GM12878 (cell line): ENCODE measurements around the gene SLC22A23. TPM values are rescaled to one million over a fixed set of nuclear protein-coding genes. Genes with fewer than 3 reads are reported as not detected.

ENCODE experiments used
- ATAC-seq: fragments of 200-7000 bp; cut with Tn5 transposase; 3 replicates; pipeline ENCODE4 v1.9.1; 2020; ENCODE audit warnings: mild to moderate bottlenecking, moderate library complexity
- BruUV-seq: library from RNA; stranded (reverse); fragments of 400-500 nt; replicated peaks from 2 replicates; lab custom pipeline; 2021; lab: Mats Ljungman, UMichigan
- CTCF ChIA-PET: fragments of 300-600 bp; sonication (Branson Sonifier 250); formaldehyde crosslinking; extraction: SDS; loops from one replicate; lab custom pipeline; 2021; ENCODE audit warnings: inconsistent platforms; lab: Yijun Ruan, JAX
- POLR2A ChIA-PET: fragments of 350-600 bp; formaldehyde crosslinking; extraction: SDS; loops from one replicate; lab custom pipeline; 2021; ENCODE audit warnings: inconsistent platforms; lab: Charles Lee
- RAD21 ChIA-PET: fragments of 300-600 bp; sonication (Branson Sonifier 250); formaldehyde crosslinking; loops from one replicate; lab custom pipeline; 2023; ENCODE audit warnings: antibody characterized with exemption; ENCODE audit not compliant: unreplicated experiment; lab: Charles Lee
- SMC1A ChIA-PET: fragments of 300-600 bp; sonication (Branson Sonifier 250); formaldehyde crosslinking; loops from one replicate; lab custom pipeline; 2023; ENCODE audit not compliant: unreplicated experiment, uncharacterized antibody; lab: Charles Lee
- DNase-seq: peaks from one replicate; pipeline ENCODE4 v3.0.0-alpha.2; 2011; ENCODE audit warnings: low read depth, low spot score
- FAIRE-seq: peaks from 3 replicates; lab custom pipeline; 2011; peaks lifted over from hg19 to GRCh38; lab: Jason Lieb, UNC
- H2AFZ ChIP-seq: 2 replicates; pipeline ENCODE4 v1.6.0; 2011; ENCODE audit warnings: low read depth, low read length, control low read depth; ENCODE audit not compliant: control insufficient read depth
- H3K27ac ChIP-seq: 2 replicates; pipeline ENCODE4 v1.5.1; 2011; ENCODE audit warnings: control low read depth; ENCODE audit not compliant: control insufficient read depth, insufficient read depth
- H3K27me3 ChIP-seq, 2 experiments: replicated peaks in 1 of 2; 2 replicates each; pipeline versions ENCODE4 v1.6.0 to v1.6.1; 2011; ENCODE audit warnings: low read length in 1 of 2; ENCODE audit not compliant: control insufficient read depth in 2 of 2, insufficient read depth in 2 of 2
- H3K36me3 ChIP-seq, 2 experiments: 2 replicates each; pipeline ENCODE4 v1.5.1; 2011; ENCODE audit warnings: low read length in 1 of 2; ENCODE audit not compliant: control insufficient read depth in 2 of 2, insufficient read depth in 2 of 2
- H3K4me1 ChIP-seq: 2 replicates; pipeline ENCODE4 v1.6.1; 2011; ENCODE audit warnings: mild to moderate bottlenecking, low read length, moderate library complexity, mixed read lengths; ENCODE audit not compliant: control insufficient read depth, insufficient read depth
- H3K4me2 ChIP-seq: 2 replicates; pipeline ENCODE4 v1.6.0; 2011; ENCODE audit warnings: control low read depth; ENCODE audit not compliant: control insufficient read depth, insufficient read depth
- H3K4me3 ChIP-seq: fragments of 200-600 bp; sonication (generic); 2 replicates; pipeline ENCODE4 v1.5.1; 2016
- H3K79me2 ChIP-seq: 2 replicates; pipeline ENCODE4 v1.6.0; 2011; ENCODE audit warnings: low read length; ENCODE audit not compliant: control insufficient read depth, insufficient read depth
- H3K9ac ChIP-seq: 2 replicates; pipeline ENCODE4 v1.8.0; 2011; ENCODE audit warnings: low read length, control low read depth, mixed read lengths; ENCODE audit not compliant: control insufficient read depth, insufficient read depth
- H3K9me3 ChIP-seq: replicated peaks from 3 replicates; pipeline ENCODE4 v1.5.1; 2011; ENCODE audit warnings: mild to moderate bottlenecking, low read length; ENCODE audit not compliant: control insufficient read depth, insufficient read depth
- H4K20me1 ChIP-seq: 2 replicates; pipeline ENCODE4 v1.6.0; 2011; ENCODE audit not compliant: control insufficient read depth, insufficient read depth
- NBN ChIP-seq: fragments of 450-650 bp; IDR thresholded peaks from 2 replicates; pipeline ENCODE4 v1.6.1; 2016
- SUPT20H ChIP-seq: IDR thresholded peaks from 2 replicates; pipeline ENCODE4 v1.6.1; 2011; ENCODE audit warnings: low read depth, mild to moderate bottlenecking, low read length, moderate library complexity, borderline replicate concordance; ENCODE audit not compliant: control insufficient read depth
- WGBS: methylation state at CpG from one replicate; pipeline ENCODE4 v1.1.6; 2016; ENCODE audit warnings: low lambda C conversion rate; ENCODE audit not compliant: insufficient replicate concordance, insufficient coverage; ENCODE audit errors: missing lambda C conversion rate; 5-methylcytosine and 5-hydroxymethylcytosine counted together
- in situ Hi-C: fragments of 300-500 bp; cut with MboI; formaldehyde crosslinking; loops from 9 replicates; pipeline ENCODE4 v1.14.3; 2018; ENCODE audit warnings: mixed read lengths
- intact Hi-C: fragments of 100-400 bp; cut with micrococcal nuclease; formaldehyde crosslinking; loops from one replicate; pipeline ENCODE4 v1.14.2; 2022; ENCODE audit not compliant: unreplicated experiment
- polyA plus RNA-seq, 11 experiments: library from polyadenylated mRNA; depleted of rRNA in 4 of 11; unstranded in 6 of 11; stranded (reverse) in 5 of 11; fragments of >200 nt; fragmentation: Nextera tagmentation in 4 of 11; fragmentation: Illumina TruSeq in 1 of 11; extraction: Ambion mirVana in 4 of 11; extraction: Trizol in 1 of 11; gene quantifications; 1 replicate in 1 of 11; 2 replicates in 10 of 11; pipeline versions ENCODE4 v1.2.1 to v1.2.3, GENCODE V29; 2011 to 2016; ENCODE audit warnings: inconsistent platforms in 2 of 11, missing spikeins in 2 of 11, low read depth in 1 of 11
- total RNA-seq, 4 experiments: library from RNA; depleted of rRNA in 3 of 4; stranded (reverse); fragments of >200 nt in 3 of 4; fragmentation: Illumina TruSeq in 1 of 4; extraction: Trizol in 1 of 4; gene quantifications; 2 replicates each; pipeline versions ENCODE4 v1.2.1 to v1.2.3, GENCODE V29; 2013 to 2021
- TF ChIP-seq, protein P1 (sequence below): fragments of 450-650 bp; IDR thresholded peaks from 2 replicates; pipeline ENCODE4 v1.6.1; 2017; ENCODE audit warnings: mild to moderate bottlenecking

The SLC22A23 gene
- total and polyA plus RNA-seq, 10 of the 15 experiments (the other 5 are each of a cell fraction or from before 2014, with no cell fraction given): 0.20 to 2.4 (median 0.74) TPM

DNA sequence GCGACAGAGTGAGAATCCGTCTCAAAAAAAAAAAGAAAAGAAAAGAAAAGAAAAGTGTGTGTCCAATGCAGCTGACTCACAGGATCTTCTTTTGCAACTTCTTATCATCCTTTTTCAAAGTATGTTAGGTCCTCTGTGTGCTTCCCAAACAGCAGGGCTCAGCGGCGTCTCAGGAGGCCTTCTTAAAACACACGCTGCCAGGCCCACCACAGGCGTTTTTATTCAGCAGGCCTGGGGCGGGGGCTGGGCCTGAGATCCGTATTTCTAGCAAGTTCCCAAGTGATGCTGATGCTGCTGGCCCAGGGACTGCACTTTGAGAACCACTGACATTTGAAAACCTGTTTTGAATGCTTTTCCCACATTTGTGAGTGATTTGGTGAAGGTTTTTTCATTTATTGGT lies 141.0 kb downstream of the SLC22A23 start:
- CTCF ChIA-PET: interaction anchor here (2.0 kb wide), 1 partner anchor 66 kb away, joined by 4 read pairs; no protein-coding TSS in a partner anchor
- in situ Hi-C loops: no loop called here
- SMC1A ChIA-PET: no interaction called here

More for the DNA sequence above, 141.0 kb downstream of the SLC22A23 start:
- 32% methylated on average over 6 of the region's 8 CpGs for WGBS
- TF ChIP-seq, protein P1, sequence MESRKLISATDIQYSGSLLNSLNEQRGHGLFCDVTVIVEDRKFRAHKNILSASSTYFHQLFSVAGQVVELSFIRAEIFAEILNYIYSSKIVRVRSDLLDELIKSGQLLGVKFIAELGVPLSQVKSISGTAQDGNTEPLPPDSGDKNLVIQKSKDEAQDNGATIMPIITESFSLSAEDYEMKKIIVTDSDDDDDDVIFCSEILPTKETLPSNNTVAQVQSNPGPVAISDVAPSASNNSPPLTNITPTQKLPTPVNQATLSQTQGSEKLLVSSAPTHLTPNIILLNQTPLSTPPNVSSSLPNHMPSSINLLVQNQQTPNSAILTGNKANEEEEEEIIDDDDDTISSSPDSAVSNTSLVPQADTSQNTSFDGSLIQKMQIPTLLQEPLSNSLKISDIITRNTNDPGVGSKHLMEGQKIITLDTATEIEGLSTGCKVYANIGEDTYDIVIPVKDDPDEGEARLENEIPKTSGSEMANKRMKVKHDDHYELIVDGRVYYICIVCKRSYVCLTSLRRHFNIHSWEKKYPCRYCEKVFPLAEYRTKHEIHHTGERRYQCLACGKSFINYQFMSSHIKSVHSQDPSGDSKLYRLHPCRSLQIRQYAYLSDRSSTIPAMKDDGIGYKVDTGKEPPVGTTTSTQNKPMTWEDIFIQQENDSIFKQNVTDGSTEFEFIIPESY: no peak
- TF ChIP-seq NBN: no peak
- no peak for TF ChIP-seq SUPT20H
- POLR2A ChIA-PET: no interaction called here
- FAIRE-seq (no peak), DNase-seq (no peak), ATAC-seq (no peak)
- Histone ChIP-seq H4K20me1 (no peaks in the 10 kb centered on the region), H3K4me1 (peaks cover 9% of the 10 kb centered on the region), H3K27me3 (no peaks in the 10 kb centered on the region), H3K4me2 (no peak overlapping the region), H3K79me2 (no peaks in the 10 kb centered on the region), H3K4me3 (no peak overlapping the region), H3K9ac (no peak overlapping the region), H3K9me3 (no peaks in the 10 kb centered on the region), H2AFZ (no peak overlapping the region), H3K27ac (no peak overlapping the region), H3K36me3 (no peaks in the 10 kb centered on the region)
- RAD21 ChIA-PET: no interaction called here
- intact Hi-C loops: no loop called here
- no TSS peak for BruUV-seq
